Smooth muscle cell (in vitro differentiated cells): ENCODE data around the gene FLNC. TPM values are rescaled to one million over a fixed set of nuclear protein-coding genes. Genes with fewer than 3 reads are reported as not detected.

ENCODE experiments used
- DNase-seq: peaks from one replicate; lab custom pipeline; 2025; ENCODE audit not compliant: unreplicated experiment; lab: John Stamatoyannopoulos, UW
- H2AFZ ChIP-seq: fragments of 200-600 bp; sonication (generic); 2 replicates; pipeline ENCODE4 v1.6.0; 2016; ENCODE audit warnings: antibody characterized with exemption, low read depth, mild to moderate bottlenecking
- H3F3A ChIP-seq: fragments of 200-600 bp; sonication (generic); 2 replicates; pipeline ENCODE4 v1.6.0; 2017; ENCODE audit warnings: antibody characterized with exemption, low read depth
- H3K27ac ChIP-seq: fragments of 200-600 bp; sonication (generic); 2 replicates; pipeline ENCODE4 v1.5.1; 2016; ENCODE audit warnings: low read depth, mild to moderate bottlenecking
- H3K27me3 ChIP-seq: fragments of 200-600 bp; sonication (generic); 2 replicates; pipeline ENCODE4 v1.6.1; 2016; ENCODE audit warnings: low read depth, mild to moderate bottlenecking
- H3K36me3 ChIP-seq: fragments of 200-600 bp; sonication (generic); 2 replicates; pipeline ENCODE4 v1.5.1; 2016; ENCODE audit warnings: low read depth
- H3K4me1 ChIP-seq: fragments of 200-600 bp; sonication (generic); 2 replicates; pipeline ENCODE4 v1.5.1; 2016; ENCODE audit warnings: low read depth
- H3K4me2 ChIP-seq: fragments of 200-600 bp; sonication (generic); 2 replicates; pipeline ENCODE4 v1.6.0; 2016; ENCODE audit warnings: mild to moderate bottlenecking
- H3K4me3 ChIP-seq: fragments of 200-600 bp; sonication (generic); 2 replicates; pipeline ENCODE4 v1.5.1; 2016; ENCODE audit warnings: mild to moderate bottlenecking
- H3K79me2 ChIP-seq: fragments of 200-600 bp; sonication (generic); 2 replicates; pipeline ENCODE4 v1.6.0; 2016; ENCODE audit warnings: low read depth, mild to moderate bottlenecking
- H3K9ac ChIP-seq: fragments of 200-600 bp; sonication (generic); 2 replicates; pipeline ENCODE4 v1.6.0; 2016; ENCODE audit warnings: low read depth
- H3K9me3 ChIP-seq: fragments of 200-600 bp; sonication (generic); replicated peaks from 2 replicates; pipeline ENCODE4 v1.5.1; 2016; ENCODE audit warnings: low read depth
- H4K20me1 ChIP-seq: fragments of 200-600 bp; sonication (generic); 2 replicates; pipeline ENCODE4 v1.6.0; 2016; ENCODE audit warnings: low read depth
- WGBS: methylation state at CpG from one replicate; pipeline ENCODE4 v1.1.7; 2016; ENCODE audit warnings: low lambda C conversion rate; 5-methylcytosine and 5-hydroxymethylcytosine counted together
- polyA plus RNA-seq: library from polyadenylated mRNA; unstranded; fragments of >200 nt; fragmentation: Nextera tagmentation; extraction: Ambion mirVana; gene quantifications from 2 replicates; pipeline ENCODE4 v1.2.1, GENCODE V29; 2016
- total RNA-seq: library from RNA; depleted of rRNA; stranded (reverse); fragments of >200 nt; gene quantifications from 2 replicates; pipeline ENCODE4 v1.2.3, GENCODE V29; 2014
- TF ChIP-seq, protein P1 (sequence below): fragments of 200-600 bp; sonication (generic); IDR thresholded peaks from 2 replicates; pipeline ENCODE4 v1.5.1; 2017; ENCODE audit warnings: borderline replicate concordance, mild to moderate bottlenecking, antibody characterized with exemption; ENCODE audit not compliant: insufficient read depth, poor library complexity, severe bottlenecking

The FLNC gene
- total and polyA plus RNA-seq, 2 experiments from 2014 or later = 31.7 to 34.2 TPM

DNA sequence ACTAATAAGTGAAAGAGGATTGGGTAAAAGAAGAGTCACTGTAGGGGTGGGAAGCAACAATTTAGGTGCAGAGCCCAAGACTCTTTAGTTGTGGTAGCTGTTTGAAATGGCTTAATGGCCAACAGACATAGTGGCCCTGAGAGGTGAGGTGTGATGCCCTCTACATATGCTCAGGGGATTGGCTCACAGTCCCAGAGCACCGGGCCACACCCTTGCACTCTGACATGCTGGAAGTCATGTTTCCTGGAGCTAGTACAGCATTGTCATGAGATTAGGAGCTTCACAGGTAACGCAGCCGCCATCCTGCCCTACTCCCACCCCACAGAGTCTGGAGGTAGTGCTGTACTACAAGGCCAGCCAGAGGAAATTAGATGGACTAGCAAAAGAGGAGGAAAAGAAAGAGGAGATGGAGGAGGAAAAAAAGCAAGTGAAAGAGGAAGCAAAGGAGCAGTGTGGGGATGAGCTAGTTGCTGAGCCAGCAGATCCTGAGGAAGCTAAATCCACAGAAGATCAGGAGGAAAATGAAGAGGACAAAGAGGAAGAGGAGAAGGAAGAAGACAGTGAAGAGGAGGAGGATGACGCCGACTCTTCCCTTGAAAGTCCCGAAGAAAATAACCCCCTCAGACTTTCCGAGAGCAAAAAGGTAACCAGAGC is 14.8 kb upstream of the FLNC start:
- no peaks in the 10 kb centered on the region for H3K27me3 ChIP-seq
- H3K36me3 ChIP-seq = no peaks in the 10 kb centered on the region
- H3K4me3 ChIP-seq = no peak overlapping the region
- no peaks in the 10 kb centered on the region for H4K20me1 ChIP-seq
- H3K27ac ChIP-seq = no peak overlapping the region
- H3K9ac ChIP-seq = no peak overlapping the region
- TF ChIP-seq, protein P1, sequence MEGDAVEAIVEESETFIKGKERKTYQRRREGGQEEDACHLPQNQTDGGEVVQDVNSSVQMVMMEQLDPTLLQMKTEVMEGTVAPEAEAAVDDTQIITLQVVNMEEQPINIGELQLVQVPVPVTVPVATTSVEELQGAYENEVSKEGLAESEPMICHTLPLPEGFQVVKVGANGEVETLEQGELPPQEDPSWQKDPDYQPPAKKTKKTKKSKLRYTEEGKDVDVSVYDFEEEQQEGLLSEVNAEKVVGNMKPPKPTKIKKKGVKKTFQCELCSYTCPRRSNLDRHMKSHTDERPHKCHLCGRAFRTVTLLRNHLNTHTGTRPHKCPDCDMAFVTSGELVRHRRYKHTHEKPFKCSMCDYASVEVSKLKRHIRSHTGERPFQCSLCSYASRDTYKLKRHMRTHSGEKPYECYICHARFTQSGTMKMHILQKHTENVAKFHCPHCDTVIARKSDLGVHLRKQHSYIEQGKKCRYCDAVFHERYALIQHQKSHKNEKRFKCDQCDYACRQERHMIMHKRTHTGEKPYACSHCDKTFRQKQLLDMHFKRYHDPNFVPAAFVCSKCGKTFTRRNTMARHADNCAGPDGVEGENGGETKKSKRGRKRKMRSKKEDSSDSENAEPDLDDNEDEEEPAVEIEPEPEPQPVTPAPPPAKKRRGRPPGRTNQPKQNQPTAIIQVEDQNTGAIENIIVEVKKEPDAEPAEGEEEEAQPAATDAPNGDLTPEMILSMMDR = no peak
- H3F3A ChIP-seq = no peaks in the 10 kb centered on the region
- WGBS = over 99% methylated on average over 7 of the region's 7 CpGs
- no peak overlapping the region for H2AFZ ChIP-seq
- peaks cover 11% of the 10 kb centered on the region for H3K4me1 ChIP-seq
- H3K4me2 ChIP-seq = no peak overlapping the region
- H3K79me2 ChIP-seq = no peaks in the 10 kb centered on the region
- H3K9me3 ChIP-seq = no peaks in the 10 kb centered on the region
- DNase-seq = no peak

DNA sequence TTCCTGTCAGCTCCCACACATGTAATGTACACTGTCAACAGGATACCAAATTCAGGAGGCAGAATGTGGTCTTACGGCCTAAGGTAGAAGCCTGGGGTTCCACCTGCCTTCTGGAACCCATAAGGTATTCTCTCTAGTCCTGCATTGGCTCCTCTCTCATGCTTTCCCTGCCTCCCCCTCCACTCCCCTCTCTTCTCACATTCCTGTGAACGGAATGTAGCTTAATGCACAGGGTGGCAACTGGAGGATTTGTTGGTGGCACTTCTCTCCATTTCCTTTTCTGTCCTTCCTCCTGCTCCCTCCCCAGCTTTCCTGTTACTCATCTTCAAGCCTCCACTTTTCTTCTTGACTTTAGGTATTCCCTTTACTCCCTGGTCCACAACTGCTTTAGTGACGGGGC is 11.5 kb upstream of the FLNC start:
- no peaks in the 10 kb centered on the region for H3F3A ChIP-seq
- H3K79me2 ChIP-seq = no peaks in the 10 kb centered on the region
- H2AFZ ChIP-seq = no peak overlapping the region
- H3K9me3 ChIP-seq = no peaks in the 10 kb centered on the region
- H3K9ac ChIP-seq = no peak overlapping the region
- H3K4me1 ChIP-seq = no peaks in the 10 kb centered on the region
- no peak overlapping the region for H3K4me2 ChIP-seq
- no peak overlapping the region for H3K27ac ChIP-seq
- no peaks in the 10 kb centered on the region for H3K36me3 ChIP-seq
- H4K20me1 ChIP-seq = no peaks in the 10 kb centered on the region
- H3K27me3 ChIP-seq = no peaks in the 10 kb centered on the region
- DNase-seq = no peak
- 77% methylated on average over 3 of the region's 3 CpGs for WGBS
- H3K4me3 ChIP-seq = no peak overlapping the region
- TF ChIP-seq, protein P1 = no peak

DNA sequence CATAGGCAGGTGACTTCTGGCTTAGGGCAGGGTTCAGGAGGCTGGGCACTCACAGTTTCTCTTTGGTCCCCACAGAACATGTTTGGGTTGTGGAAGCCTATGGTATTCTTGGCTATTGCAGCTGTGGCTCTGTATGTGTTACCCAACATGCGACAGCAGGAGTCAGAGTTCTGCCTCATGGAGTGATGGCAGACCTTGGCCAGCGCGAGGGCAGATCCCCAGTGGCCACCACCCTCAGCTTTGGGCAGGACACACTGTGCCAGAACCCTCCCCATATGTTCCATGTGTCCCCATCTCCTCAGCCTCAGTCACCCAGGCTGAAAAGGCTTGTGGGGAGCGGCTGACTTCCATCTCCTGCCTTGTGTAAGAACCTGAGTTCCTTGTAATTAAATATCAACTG is 8.5 kb upstream of the FLNC start:
- Histone ChIP-seq H4K20me1 (no peaks in the 10 kb centered on the region), H3K9ac (no peak overlapping the region), H3K4me2 (no peak overlapping the region), H2AFZ (no peak overlapping the region), H3K4me3 (no peak overlapping the region), H3K79me2 (no peaks in the 10 kb centered on the region), H3K9me3 (no peaks in the 10 kb centered on the region), H3F3A (peaks cover 2% of the 10 kb centered on the region), H3K4me1 (no peaks in the 10 kb centered on the region), H3K27ac (no peak overlapping the region), H3K36me3 (no peaks in the 10 kb centered on the region), H3K27me3 (no peaks in the 10 kb centered on the region)
- DNase-seq = no peak
- whole genome bisulfite sequencing = 92% methylated on average over 4 of the region's 4 CpGs
- TF ChIP-seq, protein P1 = no peak

DNA sequence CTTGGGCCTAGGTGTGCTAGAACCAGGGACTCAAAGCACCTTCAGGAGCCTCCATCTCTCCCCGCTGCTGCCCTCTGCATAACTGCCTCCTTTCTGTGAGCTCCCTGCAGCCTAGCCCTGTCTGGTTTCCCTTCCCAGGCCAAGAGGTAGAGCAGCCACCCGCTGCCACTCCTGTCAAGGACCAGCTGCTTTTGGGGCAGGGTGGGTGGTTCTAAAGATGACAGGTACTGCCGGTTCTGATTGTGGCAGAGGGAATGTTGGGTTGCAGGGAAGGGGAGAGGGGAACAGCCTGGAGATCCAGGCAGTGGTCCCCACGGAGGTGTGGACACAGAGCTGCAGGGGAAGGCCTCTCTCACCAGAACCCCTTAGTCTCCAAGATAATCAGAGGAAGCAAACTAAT is 3.7 kb upstream of the FLNC start:
- H4K20me1 ChIP-seq = peaks cover 6% of the 10 kb centered on the region
- no peak for DNase-seq
- H3K9me3 ChIP-seq = no peaks in the 10 kb centered on the region
- no peaks in the 10 kb centered on the region for H3K27me3 ChIP-seq
- no peak overlapping the region for H3K9ac ChIP-seq
- peaks cover 1% of the 10 kb centered on the region for H3K79me2 ChIP-seq
- peak overlapping the region; percentile 97 for H3K27ac ChIP-seq
- H3F3A ChIP-seq = peaks cover 23% of the 10 kb centered on the region
- no peaks in the 10 kb centered on the region for H3K36me3 ChIP-seq
- WGBS = 87% methylated on average over 4 of the region's 4 CpGs
- no peak overlapping the region for H2AFZ ChIP-seq
- H3K4me3 ChIP-seq = no peak overlapping the region
- no peak overlapping the region for H3K4me2 ChIP-seq
- peaks cover 28% of the 10 kb centered on the region for H3K4me1 ChIP-seq
- TF ChIP-seq, protein P1 = no peak
